A204.1 (cell line): ENCODE measurements around the gene AAR2.

Experiments used
- FAIRE-seq: peaks from 2 replicates; lab custom pipeline; 2012; peaks lifted over from hg19 to GRCh38; lab: Jason Lieb, UNC

The AAR2 gene

DNA sequence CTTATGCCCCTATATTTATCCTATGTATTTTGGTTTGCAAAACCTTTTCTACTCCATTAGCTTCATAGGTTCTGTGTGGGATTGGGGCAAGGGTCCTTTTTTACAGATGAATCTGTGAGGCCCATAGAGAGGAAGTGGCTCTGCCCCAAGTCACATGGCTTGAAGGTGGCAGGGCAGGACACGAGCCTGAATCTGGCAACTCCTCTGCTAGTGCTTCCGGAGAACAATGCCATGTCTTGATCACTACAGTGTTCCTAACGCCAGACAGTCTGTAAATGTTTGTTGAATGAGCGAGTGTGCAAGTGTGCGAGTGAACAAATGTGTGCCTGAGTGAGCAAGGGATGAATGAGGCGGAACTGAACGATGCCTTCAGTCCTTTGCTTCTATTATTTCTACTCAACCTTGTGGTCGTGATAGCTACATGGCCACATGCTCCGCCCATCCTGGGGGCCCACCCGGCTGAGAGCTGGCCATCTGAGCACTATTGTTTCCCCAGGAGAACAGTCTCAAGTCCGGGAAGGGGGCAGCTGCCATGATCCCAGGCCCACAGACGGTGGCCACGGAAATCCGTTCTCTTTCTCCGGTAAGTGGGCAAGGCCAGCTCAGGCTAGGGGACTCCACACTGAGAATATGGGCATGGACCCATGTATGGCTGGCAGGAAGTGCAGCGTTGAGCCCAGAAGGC is 17.8 kb upstream of the AAR2 start:
- FAIRE-seq = no peak

DNA sequence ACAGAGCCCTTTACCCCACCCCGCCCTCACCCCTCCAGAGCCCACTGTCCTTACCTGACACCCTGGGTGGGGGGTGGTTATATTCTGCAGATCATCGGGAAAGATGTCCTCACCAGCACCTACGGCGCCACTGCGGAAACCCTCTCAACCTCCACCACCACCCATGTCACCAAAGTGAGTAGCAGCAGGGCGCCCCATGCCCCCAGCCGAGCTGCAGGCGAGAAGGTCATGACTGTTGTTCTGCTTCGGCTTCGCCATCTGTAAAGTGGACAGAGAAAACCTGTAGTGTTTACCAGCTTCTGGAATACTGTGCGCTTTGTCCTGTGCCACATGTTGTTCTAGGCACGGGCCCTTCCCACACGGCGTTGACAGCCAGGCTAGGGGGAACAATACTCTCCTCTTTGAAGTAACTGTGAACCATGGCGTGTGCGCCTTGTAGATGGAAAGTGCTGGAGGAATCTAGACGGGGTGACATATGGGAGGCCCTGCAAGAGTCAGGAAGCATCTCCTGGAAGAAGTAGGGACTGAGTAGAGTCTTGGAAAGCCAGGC is 16.5 kb upstream of the AAR2 start:
- FAIRE-seq = no peak

DNA sequence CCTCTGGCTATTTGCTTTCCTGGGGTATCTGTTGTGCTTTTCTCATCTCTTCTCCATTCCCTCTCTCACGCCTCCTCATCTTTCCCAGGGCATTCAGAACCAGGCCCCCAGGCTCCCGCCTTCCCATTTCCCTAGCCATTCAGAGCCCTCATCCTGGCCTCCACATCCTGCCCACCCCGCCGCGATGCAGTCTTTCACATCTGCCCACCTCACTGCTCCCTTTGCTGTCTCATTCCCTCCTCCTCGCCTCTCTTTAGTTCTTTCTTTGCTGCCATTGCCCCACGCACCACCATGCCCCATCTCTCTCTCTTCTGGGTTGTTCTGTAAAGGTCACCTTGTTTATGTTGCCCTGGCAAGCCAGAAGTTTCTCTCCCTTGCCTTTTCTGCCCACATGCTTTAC is 10.6 kb upstream of the AAR2 start:
- no peak for FAIRE-seq

DNA sequence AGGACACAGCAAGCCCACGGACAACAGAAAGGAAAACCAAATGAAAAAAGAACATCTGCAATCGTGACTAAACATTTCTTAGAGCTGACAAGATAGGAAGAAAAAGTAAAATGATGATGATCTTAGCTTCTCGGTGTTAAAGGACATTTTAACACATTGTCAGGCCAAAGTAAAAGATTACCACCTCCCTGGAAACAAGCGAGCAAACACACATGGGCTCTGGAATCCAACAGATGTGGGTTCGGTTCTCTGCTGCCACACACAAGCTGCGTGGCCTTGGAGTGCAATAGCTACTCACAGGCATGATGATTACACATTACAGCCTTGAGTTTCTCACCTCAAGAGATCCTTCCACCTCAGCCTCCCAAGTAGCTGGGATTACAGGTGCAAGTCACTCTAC is 7.5 kb upstream of the AAR2 start:
- no peak for FAIRE-seq

DNA sequence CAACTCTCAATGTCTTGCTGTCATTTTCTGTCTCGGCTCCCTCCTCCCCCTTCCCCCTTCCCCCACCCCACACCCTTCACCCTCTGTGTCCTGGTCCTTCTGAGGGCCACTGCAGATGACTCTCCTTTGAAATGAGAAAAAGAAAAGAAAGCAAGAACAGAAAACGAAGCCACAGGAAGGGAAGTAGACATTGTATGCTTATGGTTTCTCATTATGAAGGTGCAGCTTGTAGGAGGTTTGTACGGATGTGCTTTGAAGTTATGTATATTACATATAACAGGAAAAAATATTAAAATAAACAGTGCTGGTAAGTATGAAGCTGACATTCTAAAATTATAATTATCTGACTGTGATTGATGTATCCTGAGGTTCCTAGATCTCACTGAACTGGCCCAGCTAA is 6.3 kb upstream of the AAR2 start:
- no peak for FAIRE-seq

DNA sequence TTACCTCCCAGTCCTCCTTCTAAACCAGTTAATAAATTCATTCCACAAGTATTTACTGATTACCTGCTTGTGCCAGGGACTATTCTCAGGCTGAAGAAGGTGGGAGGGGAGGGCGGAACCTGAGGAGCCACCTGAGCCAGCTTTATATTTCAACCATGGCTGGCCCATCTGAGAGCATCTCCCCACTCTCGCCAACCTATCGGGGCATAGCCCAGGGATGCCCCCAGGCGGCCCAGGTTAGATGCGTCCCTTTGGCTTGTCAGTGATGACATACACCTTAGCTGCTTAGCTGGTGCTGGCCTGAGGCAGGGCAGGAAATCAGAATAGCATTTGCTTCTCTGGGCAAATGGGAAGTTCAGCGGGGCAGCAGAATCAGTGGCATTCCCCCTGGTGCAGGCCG is 4.9 kb upstream of the AAR2 start:
- FAIRE-seq = no peak

DNA sequence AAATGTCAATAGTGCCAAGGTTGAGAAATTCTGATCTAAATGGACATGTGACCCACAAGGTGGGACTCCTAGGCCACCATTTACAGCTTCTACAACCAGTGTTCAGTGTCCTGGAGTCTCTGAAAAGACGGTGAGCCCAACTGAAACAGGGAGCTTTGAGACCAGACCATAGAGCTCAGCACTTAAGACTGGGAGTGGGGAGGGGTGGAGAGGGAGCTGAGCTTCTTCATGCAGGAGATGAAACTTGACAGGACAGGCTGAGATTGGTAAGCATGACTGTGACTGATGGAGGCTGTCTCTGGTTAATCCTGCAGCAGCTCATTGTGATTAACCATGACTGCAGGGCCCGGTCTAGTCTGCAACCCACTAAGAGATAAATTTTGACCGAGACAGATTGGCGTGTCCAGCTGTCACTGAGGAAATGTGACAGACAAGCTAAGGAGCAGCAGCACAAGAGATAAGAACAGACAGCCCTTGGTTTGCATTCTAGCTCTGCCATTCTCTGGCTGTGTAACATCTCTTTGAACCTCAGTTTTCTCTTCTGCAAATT is 1.4 kb upstream of the AAR2 start:
- FAIRE-seq = no peak

DNA sequence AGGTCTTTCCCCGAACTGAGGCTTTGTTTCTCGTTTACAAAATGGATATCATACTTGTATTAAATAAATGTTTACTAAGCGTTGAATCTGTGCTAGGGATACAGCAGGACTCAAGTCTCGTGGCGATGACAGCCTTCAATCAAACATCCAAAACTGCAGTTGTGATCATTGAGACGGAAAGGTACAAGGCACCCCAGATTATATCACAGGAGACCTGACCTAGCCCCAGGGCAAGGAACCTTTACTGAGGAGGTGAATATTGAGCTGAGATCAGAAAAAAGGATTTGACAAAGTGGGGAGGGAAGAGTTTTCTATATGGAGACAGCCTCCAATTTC is 476 bp downstream of the AAR2 start:
- no peak for FAIRE-seq

DNA sequence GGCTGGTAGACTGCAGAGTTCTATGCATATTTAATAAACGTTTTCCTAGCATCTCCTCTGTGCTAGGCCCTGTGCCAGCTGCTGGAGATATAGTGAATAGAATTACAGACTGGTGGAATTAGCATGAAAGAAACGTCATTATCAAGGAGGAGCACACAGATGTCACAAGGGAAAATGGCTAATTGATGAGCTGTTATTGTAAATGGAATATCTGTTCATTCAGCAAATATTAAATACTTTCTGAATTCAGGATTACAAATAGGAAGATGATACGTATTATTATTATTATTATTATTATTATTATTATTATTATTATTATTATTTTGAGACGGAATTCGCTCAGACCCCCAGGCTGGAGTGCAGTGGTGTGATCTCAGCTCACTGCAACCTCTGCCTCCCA is 1.2 kb downstream of the AAR2 start:
- FAIRE-seq = no peak

DNA sequence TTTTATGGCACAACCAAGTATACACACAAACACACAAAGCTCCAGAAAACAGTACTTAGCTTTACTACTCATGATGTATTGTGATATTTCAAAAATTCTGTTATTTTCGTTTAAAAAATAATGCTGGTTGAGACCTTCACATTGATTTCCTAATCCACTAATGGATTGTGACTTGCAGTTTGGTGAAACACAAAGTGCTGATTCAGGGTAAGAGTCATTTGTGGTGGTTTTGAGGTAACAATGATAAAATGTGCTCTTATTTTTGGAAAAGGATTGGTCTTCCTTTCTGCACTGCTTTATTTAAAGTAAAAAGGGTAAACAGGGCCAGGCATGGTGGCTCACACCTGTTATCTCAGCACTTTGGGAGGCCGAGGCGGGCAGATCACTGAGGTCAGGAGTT is 1.9 kb downstream of the AAR2 start:
- FAIRE-seq = no peak

DNA sequence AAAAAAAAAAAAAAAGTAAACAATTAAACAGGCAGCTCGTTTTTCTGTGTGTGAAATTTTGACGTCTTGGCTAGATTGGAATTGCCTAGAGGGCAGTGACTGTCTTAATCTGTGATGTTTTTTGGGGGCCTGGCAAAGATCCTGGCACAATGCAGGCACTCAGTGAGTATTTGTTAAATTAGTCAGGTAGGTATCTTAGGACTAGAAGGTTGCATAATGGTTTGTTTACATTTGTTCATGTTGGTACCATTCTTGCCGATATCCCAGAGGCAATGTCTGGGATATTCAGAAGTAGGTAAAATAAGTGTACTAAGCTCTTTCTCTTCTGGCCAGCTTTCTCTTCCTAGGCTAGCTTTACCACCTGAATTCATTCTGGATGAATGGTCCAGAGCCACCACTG is 2.5 kb downstream of the AAR2 start:
- no peak for FAIRE-seq

DNA sequence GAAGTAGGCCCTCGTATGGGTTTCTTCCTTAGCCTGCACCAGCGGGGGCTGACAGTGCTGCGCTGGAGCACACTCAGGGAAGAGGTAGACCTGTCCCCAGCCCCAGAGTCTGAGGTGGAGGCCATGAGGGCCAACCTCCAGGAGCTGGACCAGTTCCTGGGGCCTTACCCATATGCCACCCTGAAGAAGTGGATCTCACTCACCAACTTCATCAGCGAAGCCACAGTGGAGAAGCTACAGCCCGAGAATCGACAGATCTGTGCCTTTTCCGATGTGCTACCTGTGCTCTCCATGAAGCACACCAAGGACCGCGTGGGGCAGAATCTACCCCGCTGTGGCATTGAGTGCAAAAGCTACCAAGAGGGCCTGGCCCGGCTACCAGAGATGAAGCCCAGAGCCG is 3.8 kb downstream of the AAR2 start:
- FAIRE-seq = no peak

DNA sequence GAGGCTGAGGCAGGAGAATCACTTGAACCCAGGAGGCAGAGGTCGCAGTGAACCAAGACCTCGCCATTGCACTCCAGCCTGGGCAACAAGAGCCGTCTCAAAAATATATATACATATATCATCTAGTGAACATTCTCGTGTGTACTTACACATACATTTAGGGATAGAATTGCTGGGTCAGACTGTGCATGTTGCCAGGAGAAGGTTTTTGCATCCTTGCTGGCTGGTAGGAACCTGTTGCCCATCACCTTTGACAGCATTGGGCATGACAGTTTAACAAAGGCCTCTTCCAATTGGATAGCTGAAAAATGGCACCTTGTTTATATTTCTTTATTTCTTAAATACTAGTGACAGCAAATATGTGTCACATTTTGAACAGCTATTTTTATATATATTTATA is 5.4 kb downstream of the AAR2 start:
- no peak for FAIRE-seq

DNA sequence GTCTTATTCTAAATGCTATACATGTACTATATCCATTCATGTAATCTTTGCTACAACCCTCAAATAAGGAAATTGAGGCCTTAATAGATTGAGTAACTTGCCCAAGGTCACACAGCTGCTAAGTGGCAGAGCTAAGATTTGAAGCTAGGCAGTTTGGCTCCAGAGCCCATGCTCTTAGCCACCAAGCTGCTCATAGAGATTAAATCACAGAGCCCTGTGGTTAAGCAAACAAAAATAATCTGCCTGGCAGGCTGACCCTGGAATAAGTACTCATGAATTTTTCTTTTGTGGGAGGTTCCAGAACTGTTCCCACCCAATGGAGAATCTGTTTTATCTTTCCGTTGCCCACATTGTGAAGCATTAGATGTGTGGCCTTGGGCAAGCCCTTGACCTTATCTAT is 7.4 kb downstream of the AAR2 start:
- no peak for FAIRE-seq

DNA sequence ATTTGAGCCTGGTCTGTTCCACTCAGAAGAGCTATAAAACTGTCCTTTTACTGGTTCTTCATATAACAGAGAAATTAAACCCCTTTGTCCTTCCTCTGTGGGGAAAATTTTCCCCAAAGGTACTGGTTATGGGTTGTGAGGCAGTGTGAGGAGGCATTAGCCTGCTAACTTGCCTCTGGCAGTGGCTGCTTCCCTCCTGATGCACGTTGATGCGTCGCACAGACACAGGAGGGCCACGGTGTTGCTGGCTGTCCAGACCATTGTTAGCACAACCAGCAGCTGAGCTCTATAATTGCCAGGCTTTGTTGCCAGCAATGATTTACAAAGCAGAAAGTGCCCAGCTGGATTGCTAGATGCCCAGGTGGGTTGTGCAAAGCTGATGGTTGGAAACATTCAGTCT is 10.1 kb downstream of the AAR2 start:
- FAIRE-seq = no peak

DNA sequence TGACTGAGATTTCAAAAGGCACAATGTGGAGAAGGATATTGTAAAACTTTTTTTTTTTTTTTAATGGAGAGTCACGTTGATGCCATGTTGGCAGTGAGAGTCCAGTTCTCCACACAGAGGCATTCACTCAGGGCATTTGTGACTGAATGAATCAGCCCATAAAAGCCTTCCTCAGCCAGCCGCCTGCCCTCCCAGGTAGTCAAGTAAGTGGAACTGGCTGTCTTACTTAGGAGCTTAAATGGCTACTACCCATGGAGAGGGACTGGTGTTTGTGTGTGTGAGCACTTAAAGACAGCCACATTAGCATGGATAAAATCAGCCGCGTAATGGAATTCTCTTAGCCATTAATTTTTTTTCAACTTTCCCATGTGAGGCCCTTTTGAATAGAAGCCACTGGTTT is 12.6 kb downstream of the AAR2 start:
- FAIRE-seq = no peak

DNA sequence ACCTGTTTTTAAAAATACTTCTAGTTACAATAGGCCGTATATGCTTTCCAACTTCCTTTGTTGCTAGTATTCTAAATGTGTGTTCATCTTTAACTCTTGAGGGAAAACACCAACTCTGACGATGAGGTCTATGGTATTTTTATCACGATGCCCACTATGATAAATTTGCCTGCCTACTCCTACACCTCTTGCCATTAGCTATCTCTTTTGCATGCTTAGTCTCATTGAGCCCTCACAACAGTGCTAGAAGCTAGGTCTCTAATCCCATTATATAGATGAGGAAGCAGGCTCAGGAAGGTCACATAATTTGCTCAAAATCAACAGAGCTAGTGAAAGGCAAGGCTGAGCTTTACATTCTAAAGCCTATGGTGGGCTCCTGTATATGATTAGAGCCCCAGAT is 13.2 kb downstream of the AAR2 start:
- FAIRE-seq = no peak

DNA sequence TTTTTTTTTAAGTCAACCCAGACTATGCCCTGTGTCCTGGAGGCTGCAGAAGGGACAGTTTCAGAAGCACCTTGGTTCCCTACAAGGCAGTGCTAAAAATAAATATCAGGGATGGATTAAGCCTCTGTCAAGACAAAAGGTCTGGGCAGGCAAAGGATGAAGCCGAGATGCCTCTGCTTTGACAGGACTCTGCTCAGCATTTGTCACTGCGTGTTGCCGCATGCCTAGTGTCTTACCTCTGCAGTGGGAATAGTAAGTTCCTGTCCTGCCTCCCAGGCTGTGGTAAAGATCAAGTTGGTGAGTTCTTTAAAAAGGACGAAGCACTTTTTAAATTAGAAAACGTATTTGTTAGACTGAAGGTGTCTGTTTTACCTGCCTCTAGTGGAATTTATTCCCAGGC is 15.1 kb downstream of the AAR2 start:
- FAIRE-seq = no peak

DNA sequence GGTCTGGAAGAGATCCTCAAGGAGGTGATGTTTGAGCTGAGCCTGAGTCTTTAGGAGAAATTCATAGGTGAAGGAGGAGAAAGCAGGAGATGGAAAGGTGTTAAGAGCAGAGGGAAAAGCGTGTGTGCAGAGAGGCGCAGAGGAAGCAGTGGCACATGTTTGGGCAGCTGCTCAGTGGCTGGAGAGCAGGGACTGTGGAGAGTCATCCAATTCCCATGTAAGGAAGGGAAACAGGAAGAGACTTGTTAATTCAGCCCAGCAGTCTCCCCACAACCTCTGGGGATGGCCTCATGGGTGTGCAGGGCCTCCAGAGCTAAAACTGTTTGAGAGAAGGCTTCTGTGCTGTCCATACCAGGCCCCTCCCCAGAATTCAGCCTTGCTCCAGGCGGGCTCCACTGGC is 16.2 kb downstream of the AAR2 start:
- FAIRE-seq = no peak

DNA sequence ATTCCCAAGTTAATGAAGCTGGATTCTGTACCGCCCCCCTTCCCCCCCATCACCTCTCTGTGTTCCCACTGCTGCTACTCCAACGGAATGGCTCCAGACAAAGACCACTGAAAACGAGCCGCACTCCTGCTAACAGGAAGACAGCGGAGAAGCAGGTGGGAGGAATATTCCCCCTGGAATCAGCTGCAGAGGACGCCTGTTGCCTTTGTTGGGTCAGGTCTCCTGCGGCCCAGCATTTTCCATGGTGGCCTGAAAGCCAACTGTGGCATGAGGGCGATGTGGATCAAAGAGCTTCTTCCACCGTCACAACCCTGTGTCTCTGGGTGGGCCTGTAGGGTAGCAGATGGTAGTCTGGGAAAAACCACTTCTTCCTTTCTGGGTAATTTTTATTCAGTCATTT is 16.8 kb downstream of the AAR2 start:
- no peak for FAIRE-seq

DNA sequence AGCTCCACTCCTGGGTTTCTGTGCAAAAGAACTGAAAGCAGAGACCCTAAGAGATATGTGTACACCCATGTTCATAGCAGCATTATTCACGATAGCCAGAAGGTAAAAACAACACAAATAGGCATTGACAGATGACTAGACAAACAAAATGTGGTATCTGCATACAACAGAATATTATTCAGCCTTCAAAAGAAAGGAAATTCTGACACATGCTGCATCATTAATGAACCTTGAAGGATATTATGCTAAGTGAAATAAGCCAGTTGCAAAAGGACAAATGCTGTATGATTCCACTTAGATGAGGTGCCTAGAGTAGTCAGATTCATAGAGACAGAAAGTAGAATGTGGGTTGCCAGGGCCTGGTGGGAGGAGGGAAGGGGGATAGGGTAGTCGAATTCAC is 17.8 kb downstream of the AAR2 start:
- no peak for FAIRE-seq

DNA sequence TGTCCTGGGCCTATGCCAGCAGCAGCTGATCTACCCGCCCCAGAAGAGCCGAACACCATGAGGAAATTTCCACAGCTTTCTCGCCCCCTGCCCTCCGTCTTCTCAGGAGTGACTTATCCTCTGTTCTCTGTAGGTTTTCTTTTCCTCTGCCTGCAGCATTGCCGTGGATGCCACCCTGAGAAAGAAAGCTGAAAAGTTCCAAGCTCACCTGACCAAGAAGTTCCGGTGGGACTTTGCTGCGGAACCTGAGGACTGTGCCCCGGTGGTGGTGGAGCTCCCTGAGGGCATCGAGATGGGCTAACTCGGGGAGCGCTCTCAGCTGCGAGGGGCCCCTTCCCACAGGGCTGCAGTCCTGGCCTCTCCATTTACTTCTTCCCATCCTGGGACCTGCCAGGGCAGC is 19.2 kb downstream of the AAR2 start:
- no peak for FAIRE-seq

DNA sequence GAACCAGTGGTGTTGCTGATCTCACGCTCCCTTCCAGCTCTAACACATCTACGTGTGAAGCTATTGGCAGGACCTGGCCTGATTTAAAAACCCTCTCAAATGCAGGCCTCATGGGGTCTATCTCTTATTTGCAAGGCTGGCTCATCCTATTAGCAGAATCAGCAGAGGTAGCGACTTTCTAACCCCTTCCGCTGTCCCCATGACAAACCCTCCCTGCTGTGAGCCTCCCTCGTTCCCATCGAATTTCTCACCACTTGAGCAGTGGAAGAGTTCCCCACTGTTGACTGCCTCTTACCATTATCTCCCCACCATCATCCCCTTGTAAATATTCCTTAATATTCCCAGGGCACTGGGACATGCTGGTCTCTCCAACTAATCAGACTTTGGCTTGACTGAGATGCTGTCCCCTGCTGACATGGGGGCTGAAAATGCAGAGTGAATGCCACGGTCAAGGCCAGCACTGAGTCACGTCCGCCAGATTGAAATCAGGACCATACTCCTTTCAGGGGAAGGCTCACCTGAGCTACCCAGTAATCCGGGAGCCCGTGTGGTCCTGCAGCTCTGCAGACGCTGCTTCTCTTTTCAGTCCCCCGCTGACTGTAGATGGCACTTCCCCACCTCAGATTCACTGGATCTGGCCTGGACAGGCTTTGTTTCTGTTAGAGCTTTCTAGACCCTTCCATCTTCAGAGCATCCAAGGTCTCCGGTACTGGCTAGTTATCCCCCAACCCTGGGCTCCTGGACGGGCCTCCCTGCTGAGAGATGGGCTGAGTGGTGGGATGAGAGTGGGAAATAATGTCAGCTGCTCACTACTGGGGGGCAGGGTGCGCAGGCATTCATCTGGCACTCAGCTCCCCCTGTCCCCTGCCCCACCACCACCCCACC is 23.1 kb downstream of the AAR2 start:
- no peak for FAIRE-seq

DNA sequence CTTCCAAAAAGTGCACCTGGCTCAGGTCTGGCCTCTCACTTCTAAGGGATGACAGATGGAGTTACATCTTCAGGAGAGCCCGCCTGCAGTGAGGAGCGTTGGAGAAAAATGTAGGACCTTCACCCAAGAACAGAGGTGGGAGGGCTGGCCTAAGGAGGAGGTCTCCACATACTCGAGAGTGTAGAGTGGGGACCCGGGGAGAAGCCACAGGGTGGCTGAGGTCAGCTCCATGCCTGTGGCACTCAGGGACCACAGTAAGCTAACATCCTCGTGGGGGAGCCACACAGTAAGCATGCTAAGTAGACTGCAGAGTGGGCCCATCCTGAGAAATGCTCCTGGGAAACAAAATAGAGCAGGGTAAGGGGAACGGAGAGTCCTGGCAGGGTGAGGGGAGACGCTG is 24.0 kb downstream of the AAR2 start:
- no peak for FAIRE-seq
